GM12875 (cell line): ENCODE results near the gene RGS7.

Experiments
- H3K4me3 ChIP-seq: one replicate; pipeline ENCODE4 v1.5.1; 2011; ENCODE audit warnings: low read depth, low read length, control low read depth
- TF ChIP-seq, protein P1 (sequence below): IDR thresholded peaks from 2 replicates; pipeline ENCODE4 v1.5.1; 2011; ENCODE audit warnings: low read depth, mild to moderate bottlenecking, control low read depth, inconsistent platforms, low read length, moderate library complexity, borderline replicate concordance; ENCODE audit not compliant: insufficient read depth

The RGS7 gene

DNA sequence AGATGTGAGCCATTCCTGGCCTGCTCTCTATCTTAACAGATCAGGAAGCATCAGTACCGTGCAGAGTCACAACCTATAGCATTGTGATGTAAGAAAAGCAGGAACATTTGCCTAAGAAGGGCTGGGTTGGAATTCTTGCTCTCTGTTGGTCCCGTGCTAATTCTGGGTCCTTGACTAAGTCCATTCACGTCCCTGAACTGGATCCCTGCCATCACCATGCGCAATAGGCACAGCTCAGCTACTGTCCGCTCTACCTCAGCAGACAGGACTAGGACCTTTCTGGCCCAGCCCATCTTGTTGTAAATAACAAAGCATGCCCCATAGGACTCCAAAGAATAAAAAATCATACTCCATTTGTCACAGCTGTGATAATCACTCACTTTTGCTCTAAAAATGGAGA, 175.0 kb downstream of the RGS7 start:
- no peak overlapping the region for H3K4me3 ChIP-seq
- TF ChIP-seq, protein P1, sequence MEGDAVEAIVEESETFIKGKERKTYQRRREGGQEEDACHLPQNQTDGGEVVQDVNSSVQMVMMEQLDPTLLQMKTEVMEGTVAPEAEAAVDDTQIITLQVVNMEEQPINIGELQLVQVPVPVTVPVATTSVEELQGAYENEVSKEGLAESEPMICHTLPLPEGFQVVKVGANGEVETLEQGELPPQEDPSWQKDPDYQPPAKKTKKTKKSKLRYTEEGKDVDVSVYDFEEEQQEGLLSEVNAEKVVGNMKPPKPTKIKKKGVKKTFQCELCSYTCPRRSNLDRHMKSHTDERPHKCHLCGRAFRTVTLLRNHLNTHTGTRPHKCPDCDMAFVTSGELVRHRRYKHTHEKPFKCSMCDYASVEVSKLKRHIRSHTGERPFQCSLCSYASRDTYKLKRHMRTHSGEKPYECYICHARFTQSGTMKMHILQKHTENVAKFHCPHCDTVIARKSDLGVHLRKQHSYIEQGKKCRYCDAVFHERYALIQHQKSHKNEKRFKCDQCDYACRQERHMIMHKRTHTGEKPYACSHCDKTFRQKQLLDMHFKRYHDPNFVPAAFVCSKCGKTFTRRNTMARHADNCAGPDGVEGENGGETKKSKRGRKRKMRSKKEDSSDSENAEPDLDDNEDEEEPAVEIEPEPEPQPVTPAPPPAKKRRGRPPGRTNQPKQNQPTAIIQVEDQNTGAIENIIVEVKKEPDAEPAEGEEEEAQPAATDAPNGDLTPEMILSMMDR = no peak

- TF ChIP-seq, protein P1 = no peak
These were observed 175.5 kb downstream of the RGS7 start for GRCh38 chr1:241181471-241181870.

GRCh38 chr1:241180569-241180968, 176.4 kb downstream of the RGS7 start:
- TF ChIP-seq, protein P1 = no peak
- H3K4me3 ChIP-seq = no peak overlapping the region

More at GRCh38 chr1:241181471-241181870, 175.5 kb downstream of the RGS7 start:
- no peak overlapping the region for H3K4me3 ChIP-seq

DNA sequence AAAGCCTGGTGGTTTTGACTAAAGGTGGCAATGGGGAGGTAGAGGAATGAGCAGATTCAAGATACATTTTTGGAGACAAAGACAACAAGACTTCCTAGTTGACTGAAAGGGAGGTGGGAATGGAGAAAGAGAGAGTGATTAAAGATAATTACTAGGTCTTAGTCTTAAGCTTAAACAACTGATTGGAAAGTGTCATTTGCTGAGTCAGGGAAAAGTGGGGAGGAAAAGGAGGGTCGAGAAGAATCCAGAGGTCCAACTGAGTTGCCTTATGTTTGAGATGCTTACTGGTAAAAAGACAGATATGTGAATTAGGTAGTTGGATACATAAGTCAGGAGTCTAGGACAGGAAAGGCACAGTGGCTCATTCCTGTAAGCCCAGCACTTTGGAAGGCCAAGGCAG, 179.3 kb downstream of the RGS7 start:
- TF ChIP-seq, protein P1 = no peak
- H3K4me3 ChIP-seq = no peak overlapping the region

- TF ChIP-seq, protein P1 = no peak
- H3K4me3 ChIP-seq = no peak overlapping the region
These were observed 184.5 kb downstream of the RGS7 start for GRCh38 chr1:241172486-241172885.

- TF ChIP-seq, protein P1 = no peak
- H3K4me3 ChIP-seq = no peak overlapping the region
These were observed 185.0 kb downstream of the RGS7 start for GRCh38 chr1:241171991-241172390.

- TF ChIP-seq, protein P1 = no peak
- no peak overlapping the region for H3K4me3 ChIP-seq
These were observed 189.8 kb downstream of the RGS7 start for GRCh38 chr1:241167121-241167630.
